Esophagus squamous epithelium (tissue), 5 donors: ENCODE measurements around the gene REG4. TPM values are rescaled to one million over a fixed set of nuclear protein-coding genes. Genes with fewer than 3 reads are reported as not detected.
"Not testable (repeated sequence)": the region's sequence is repeated elsewhere in the genome, so short reads cannot be mapped to it uniquely, and the experiment has no call there.

Experiments
- DNase-seq: peaks from one replicate; lab custom pipeline; 2025; lab: John Stamatoyannopoulos, UW
- H3K27ac ChIP-seq, 4 donors: fragments of 200-600 bp; sonication (generic); one replicate each; pipeline ENCODE4 v1.5.1; 2016 to 2019; ENCODE audit warnings: mild to moderate bottlenecking in 1 of 4
- H3K27me3 ChIP-seq, 4 donors: fragments of 200-600 bp; sonication (generic); 1 replicate in 3 of 4; 2 replicates in 1 of 4; pipeline versions ENCODE4 v1.5.1 to v1.6.0; 2017 to 2021; ENCODE audit warnings: antibody characterized with exemption in 1 of 4
- H3K36me3 ChIP-seq, 3 donors: fragments of 200-600 bp; sonication (generic); one replicate each; pipeline ENCODE4 v1.5.1; 2016 to 2019
- H3K4me1 ChIP-seq, 3 donors: fragments of 200-600 bp; sonication (generic); one replicate each; pipeline ENCODE4 v1.5.1; 2017 to 2019
- H3K4me3 ChIP-seq, 4 donors: fragments of 200-600 bp; sonication (generic); 1 replicate in 3 of 4; 2 replicates in 1 of 4; pipeline ENCODE4 v1.5.1; 2016 to 2019; ENCODE audit warnings: mild to moderate bottlenecking in 2 of 4, moderate library complexity in 1 of 4
- H3K9me3 ChIP-seq, 3 donors: fragments of 200-600 bp; sonication (generic); one replicate each; pipeline ENCODE4 v1.5.1; 2016 to 2019
- CTCF ChIP-seq, 6 experiments: fragments of 450-650 bp in 4 of 6; fragments of 200-600 bp in 2 of 6; sonication (generic) in 2 of 6; IDR thresholded peaks; one replicate each; pipeline ENCODE4 v1.5.1; 2016 to 2019; ENCODE audit warnings: antibody characterized with exemption in 6 of 6, mild to moderate bottlenecking in 4 of 6, moderate library complexity in 4 of 6
- POLR2A ChIP-seq, 4 donors: fragments of 450-650 bp; IDR thresholded peaks; one replicate each; pipeline ENCODE4 v1.6.1; 2017; ENCODE audit warnings: antibody characterized with exemption in 4 of 4, mild to moderate bottlenecking in 4 of 4, moderate library complexity in 3 of 4
- WGBS, 2 donors: methylation state at CpG; one replicate each; pipeline ENCODE4 v1.1.5; 2018; 5-methylcytosine and 5-hydroxymethylcytosine counted together
- intact Hi-C: fragments of 100-400 bp; cut with DNase I; formaldehyde crosslinking; loops from one replicate; pipeline ENCODE4 v1.15.0; 2022
- total RNA-seq, 4 donors: library from RNA; depleted of rRNA; stranded (reverse); fragments of >200 nt; gene quantifications; one replicate each; pipeline ENCODE4 v1.1.0, GENCODE V29; 2016
- donor health status: DM: yes; HTN: yes; CAD: no.

REG4 gene
- total RNA-seq, 4 donors from 2014 or later = not detected

- TF ChIP-seq CTCF (IDR thresholded peaks at IDR 0.05) (no peak), POLR2A (IDR thresholded peaks at IDR 0.05) (no peak)
- intact Hi-C loops = no loop called here
- H3K4me3 ChIP-seq = no peak overlapping the region
- no peaks in the 10 kb centered on the region for H3K27me3 ChIP-seq
- WGBS, 2 donors = 40 to 60% methylated on average over 4 of the region's 4 CpGs
- no peaks in the 10 kb centered on the region for H3K4me1 ChIP-seq
- H3K9me3 ChIP-seq = no peaks in the 10 kb centered on the region
- DNase-seq = no peak
- no peaks in the 10 kb centered on the region for H3K36me3 ChIP-seq
- no peak overlapping the region for H3K27ac ChIP-seq
Measured at GRCh38 chr1:119829625-119830024, 18.4 kb upstream of the REG4 start.

DNA sequence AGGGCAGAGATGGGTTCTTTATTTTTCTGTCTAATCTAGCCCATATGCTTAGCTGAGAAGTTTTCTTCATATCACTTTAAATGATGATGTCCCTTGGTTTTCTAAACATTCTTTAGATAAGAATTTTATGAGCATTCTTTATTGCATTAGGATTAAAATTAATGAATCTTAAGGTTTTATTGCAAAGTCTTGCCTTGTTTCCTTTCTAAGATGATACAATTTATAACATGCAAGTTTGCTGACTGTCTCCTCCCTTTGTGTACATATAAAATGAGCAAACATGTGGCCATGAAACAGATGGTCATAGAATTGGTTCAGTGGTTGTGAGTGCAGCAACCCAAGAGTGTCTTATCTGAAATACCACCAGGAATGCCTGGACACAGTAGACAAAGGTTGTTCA lies 17.7 kb upstream of the REG4 start:
- H3K27ac ChIP-seq, DNase-seq, H3K27me3 ChIP-seq, H3K36me3 ChIP-seq, intact Hi-C loops, H3K9me3 ChIP-seq, H3K4me1 ChIP-seq, H3K4me3 ChIP-seq: not testable (repeated sequence)

DNA sequence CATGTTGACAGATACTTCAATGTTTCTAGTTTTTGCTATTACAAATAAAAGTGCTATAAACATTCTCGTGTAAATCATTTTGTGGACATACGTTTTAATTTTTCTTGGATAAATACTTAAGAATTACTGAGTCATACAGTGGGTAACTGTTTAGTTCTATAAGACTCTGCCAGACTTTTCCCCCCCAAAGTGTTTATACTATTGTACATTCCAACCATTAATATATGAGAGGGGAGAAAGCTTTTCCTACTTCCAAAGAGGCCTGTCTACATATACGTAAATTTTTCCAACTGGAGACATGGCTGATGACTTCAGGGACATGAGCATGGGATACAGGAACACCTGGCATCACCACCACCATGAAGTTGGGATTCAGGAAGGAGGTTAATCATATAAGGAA lies 17.0 kb upstream of the REG4 start:
- Histone ChIP-seq H3K4me3 (no peak overlapping the region), H3K4me1 (no peaks in the 10 kb centered on the region), H3K36me3 (no peaks in the 10 kb centered on the region), H3K27me3 (no peaks in the 10 kb centered on the region), H3K9me3 (no peaks in the 10 kb centered on the region), H3K27ac (no peak overlapping the region)
- intact Hi-C loops = no loop called here
- no peak for DNase-seq
- 68 to 85% methylated on average over 3 of the region's 3 CpGs for WGBS, 2 donors
- no peak for TF ChIP-seq CTCF (IDR thresholded peaks at IDR 0.05)
- TF ChIP-seq POLR2A (IDR thresholded peaks at IDR 0.05) = no peak

DNA sequence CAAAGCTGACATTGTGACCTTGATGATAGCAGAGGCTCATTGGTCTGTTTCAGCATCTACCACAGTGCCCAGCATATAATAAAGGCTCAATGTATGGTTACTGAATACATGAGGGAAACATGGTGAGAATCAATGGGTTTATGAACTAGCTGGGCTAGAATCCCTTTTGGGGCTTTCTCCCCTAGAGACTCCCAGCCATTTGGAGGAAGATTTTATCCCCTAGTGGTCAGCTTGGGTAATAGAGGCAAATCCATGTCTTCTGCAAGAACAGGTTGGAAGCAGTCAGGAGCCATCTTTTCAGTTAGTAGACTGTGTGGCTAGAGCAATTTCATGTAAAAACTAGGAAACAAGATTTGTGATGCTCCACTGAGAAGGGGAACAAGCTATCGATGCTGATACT lies 15.8 kb upstream of the REG4 start:
- H3K36me3 ChIP-seq = no peaks in the 10 kb centered on the region
- no peaks in the 10 kb centered on the region for H3K9me3 ChIP-seq
- no peak overlapping the region for H3K4me3 ChIP-seq
- no peaks in the 10 kb centered on the region for H3K4me1 ChIP-seq
- peaks cover 0 to 10% (median 0%) of the 10 kb centered on the region in 4 donors for H3K27me3 ChIP-seq
- TF ChIP-seq POLR2A (IDR thresholded peaks at IDR 0.05) = no peak
- TF ChIP-seq CTCF (IDR thresholded peaks at IDR 0.05) = peak in 3 of 6 experiments; percentile 16 to 38 (median 24)
- 78 to 82% methylated on average over 1 of the region's 1 CpG for WGBS, 2 donors
- no peak overlapping the region for H3K27ac ChIP-seq
- intact Hi-C loops = no loop called here
- no peak for DNase-seq

GRCh38 chr1:119822406-119822805 lies 11.1 kb upstream of the REG4 start:
- Histone ChIP-seq H3K9me3 (no peaks in the 10 kb centered on the region), H3K36me3 (no peaks in the 10 kb centered on the region), H3K4me1 (no peaks in the 10 kb centered on the region), H3K4me3 (no peak overlapping the region), H3K27ac (no peak overlapping the region), H3K27me3 (peaks cover 0 to 12% (median 0%) of the 10 kb centered on the region in 4 donors)
- WGBS, 2 donors = 67% methylated on average over 3 of the region's 3 CpGs; no CpG with 5 or more reads in 1 of the 2 donors
- no peak for DNase-seq
- intact Hi-C loops = no loop called here
- TF ChIP-seq POLR2A (IDR thresholded peaks at IDR 0.05) (no peak), CTCF (IDR thresholded peaks at IDR 0.05) (no peak)

DNA sequence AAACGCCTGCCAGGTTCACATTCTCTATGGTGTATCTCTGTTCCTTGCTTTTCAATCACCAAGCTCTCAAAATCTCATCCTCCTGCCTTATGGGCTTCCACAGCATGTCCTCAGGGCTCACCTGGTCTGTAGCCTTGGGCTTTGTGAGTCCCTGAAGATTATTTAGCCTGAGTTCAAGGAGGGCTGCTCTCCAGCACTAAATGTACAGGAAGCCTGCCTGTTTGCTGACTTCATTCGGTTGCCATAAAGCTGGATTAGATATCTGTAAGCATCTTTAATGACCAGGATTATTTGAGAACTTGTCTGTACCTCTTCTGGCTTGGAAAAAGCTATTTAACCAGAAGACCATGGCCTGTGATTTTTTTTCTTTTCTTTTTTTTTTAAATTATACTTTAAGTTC lies 6.9 kb upstream of the REG4 start:
- no peak overlapping the region for H3K27ac ChIP-seq
- H3K4me1 ChIP-seq = no peaks in the 10 kb centered on the region
- H3K4me3 ChIP-seq = no peak overlapping the region
- H3K9me3 ChIP-seq = no peaks in the 10 kb centered on the region
- intact Hi-C loops = no loop called here
- H3K36me3 ChIP-seq = no peaks in the 10 kb centered on the region
- TF ChIP-seq POLR2A (IDR thresholded peaks at IDR 0.05) = no peak
- no peak for TF ChIP-seq CTCF (IDR thresholded peaks at IDR 0.05)
- peaks cover 0 to 17% (median 0%) of the 10 kb centered on the region in 4 donors for H3K27me3 ChIP-seq
- no peak for DNase-seq
- WGBS, 2 donors = 58 to 62% methylated on average over 2 of the region's 2 CpGs
